ENCODE results near the gene ANKRD55.

DNA sequence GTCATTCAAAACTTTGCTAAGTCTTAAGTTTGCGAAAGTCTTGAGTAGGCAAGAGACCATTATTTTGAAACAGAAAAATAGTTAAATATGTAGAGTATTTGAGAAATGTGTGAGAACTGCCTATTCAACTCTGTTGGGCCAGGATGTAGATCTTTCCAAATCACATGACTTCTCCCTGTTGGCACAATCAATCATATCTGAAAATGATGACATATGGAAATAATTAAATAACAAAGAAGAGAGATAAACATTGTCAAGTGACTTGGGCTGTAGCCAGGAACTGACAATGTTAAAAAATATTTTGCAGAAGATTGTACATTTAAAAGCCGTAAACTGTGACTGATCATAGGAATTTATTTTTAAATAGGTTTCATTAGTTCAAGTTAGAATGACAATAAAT is 133.8 kb downstream of the ANKRD55 start:
- TF ChIP-seq NR2C2 (CRISPR knock-in tag; IDR thresholded peaks at IDR 0.05): no peak
- TF ChIP-seq, protein P1, sequence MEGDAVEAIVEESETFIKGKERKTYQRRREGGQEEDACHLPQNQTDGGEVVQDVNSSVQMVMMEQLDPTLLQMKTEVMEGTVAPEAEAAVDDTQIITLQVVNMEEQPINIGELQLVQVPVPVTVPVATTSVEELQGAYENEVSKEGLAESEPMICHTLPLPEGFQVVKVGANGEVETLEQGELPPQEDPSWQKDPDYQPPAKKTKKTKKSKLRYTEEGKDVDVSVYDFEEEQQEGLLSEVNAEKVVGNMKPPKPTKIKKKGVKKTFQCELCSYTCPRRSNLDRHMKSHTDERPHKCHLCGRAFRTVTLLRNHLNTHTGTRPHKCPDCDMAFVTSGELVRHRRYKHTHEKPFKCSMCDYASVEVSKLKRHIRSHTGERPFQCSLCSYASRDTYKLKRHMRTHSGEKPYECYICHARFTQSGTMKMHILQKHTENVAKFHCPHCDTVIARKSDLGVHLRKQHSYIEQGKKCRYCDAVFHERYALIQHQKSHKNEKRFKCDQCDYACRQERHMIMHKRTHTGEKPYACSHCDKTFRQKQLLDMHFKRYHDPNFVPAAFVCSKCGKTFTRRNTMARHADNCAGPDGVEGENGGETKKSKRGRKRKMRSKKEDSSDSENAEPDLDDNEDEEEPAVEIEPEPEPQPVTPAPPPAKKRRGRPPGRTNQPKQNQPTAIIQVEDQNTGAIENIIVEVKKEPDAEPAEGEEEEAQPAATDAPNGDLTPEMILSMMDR (IDR thresholded peaks at IDR 0.05): no peak
- TF ChIP-seq, protein P2, sequence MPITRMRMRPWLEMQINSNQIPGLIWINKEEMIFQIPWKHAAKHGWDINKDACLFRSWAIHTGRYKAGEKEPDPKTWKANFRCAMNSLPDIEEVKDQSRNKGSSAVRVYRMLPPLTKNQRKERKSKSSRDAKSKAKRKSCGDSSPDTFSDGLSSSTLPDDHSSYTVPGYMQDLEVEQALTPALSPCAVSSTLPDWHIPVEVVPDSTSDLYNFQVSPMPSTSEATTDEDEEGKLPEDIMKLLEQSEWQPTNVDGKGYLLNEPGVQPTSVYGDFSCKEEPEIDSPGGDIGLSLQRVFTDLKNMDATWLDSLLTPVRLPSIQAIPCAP (CRISPR knock-in tag; IDR thresholded peaks at IDR 0.05): no peak
- no peak for TF ChIP-seq NFATC4 (CRISPR knock-in tag; IDR thresholded peaks at IDR 0.05)
- TF ChIP-seq, protein P3, sequence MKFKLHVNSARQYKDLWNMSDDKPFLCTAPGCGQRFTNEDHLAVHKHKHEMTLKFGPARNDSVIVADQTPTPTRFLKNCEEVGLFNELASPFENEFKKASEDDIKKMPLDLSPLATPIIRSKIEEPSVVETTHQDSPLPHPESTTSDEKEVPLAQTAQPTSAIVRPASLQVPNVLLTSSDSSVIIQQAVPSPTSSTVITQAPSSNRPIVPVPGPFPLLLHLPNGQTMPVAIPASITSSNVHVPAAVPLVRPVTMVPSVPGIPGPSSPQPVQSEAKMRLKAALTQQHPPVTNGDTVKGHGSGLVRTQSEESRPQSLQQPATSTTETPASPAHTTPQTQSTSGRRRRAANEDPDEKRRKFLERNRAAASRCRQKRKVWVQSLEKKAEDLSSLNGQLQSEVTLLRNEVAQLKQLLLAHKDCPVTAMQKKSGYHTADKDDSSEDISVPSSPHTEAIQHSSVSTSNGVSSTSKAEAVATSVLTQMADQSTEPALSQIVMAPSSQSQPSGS (CRISPR knock-in tag; IDR thresholded peaks at IDR 0.05; ENCODE audit: borderline replicate concordance, low read depth): no peak
- no peak for TF ChIP-seq JUN (CRISPR knock-in tag; IDR thresholded peaks at IDR 0.05)
- TF ChIP-seq TEAD4 (CRISPR knock-in tag; IDR thresholded peaks at IDR 0.05): no peak
- no peak for TF ChIP-seq CBFB (CRISPR knock-in tag; IDR thresholded peaks at IDR 0.05; ENCODE audit: low read depth)
- TF ChIP-seq, protein P4, sequence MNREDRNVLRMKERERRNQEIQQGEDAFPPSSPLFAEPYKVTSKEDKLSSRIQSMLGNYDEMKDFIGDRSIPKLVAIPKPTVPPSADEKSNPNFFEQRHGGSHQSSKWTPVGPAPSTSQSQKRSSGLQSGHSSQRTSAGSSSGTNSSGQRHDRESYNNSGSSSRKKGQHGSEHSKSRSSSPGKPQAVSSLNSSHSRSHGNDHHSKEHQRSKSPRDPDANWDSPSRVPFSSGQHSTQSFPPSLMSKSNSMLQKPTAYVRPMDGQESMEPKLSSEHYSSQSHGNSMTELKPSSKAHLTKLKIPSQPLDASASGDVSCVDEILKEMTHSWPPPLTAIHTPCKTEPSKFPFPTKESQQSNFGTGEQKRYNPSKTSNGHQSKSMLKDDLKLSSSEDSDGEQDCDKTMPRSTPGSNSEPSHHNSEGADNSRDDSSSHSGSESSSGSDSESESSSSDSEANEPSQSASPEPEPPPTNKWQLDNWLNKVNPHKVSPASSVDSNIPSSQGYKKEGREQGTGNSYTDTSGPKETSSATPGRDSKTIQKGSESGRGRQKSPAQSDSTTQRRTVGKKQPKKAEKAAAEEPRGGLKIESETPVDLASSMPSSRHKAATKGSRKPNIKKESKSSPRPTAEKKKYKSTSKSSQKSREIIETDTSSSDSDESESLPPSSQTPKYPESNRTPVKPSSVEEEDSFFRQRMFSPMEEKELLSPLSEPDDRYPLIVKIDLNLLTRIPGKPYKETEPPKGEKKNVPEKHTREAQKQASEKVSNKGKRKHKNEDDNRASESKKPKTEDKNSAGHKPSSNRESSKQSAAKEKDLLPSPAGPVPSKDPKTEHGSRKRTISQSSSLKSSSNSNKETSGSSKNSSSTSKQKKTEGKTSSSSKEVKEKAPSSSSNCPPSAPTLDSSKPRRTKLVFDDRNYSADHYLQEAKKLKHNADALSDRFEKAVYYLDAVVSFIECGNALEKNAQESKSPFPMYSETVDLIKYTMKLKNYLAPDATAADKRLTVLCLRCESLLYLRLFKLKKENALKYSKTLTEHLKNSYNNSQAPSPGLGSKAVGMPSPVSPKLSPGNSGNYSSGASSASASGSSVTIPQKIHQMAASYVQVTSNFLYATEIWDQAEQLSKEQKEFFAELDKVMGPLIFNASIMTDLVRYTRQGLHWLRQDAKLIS (CRISPR knock-in tag; IDR thresholded peaks at IDR 0.05; ENCODE audit: borderline replicate concordance): no peak
- TF ChIP-seq, protein P5, sequence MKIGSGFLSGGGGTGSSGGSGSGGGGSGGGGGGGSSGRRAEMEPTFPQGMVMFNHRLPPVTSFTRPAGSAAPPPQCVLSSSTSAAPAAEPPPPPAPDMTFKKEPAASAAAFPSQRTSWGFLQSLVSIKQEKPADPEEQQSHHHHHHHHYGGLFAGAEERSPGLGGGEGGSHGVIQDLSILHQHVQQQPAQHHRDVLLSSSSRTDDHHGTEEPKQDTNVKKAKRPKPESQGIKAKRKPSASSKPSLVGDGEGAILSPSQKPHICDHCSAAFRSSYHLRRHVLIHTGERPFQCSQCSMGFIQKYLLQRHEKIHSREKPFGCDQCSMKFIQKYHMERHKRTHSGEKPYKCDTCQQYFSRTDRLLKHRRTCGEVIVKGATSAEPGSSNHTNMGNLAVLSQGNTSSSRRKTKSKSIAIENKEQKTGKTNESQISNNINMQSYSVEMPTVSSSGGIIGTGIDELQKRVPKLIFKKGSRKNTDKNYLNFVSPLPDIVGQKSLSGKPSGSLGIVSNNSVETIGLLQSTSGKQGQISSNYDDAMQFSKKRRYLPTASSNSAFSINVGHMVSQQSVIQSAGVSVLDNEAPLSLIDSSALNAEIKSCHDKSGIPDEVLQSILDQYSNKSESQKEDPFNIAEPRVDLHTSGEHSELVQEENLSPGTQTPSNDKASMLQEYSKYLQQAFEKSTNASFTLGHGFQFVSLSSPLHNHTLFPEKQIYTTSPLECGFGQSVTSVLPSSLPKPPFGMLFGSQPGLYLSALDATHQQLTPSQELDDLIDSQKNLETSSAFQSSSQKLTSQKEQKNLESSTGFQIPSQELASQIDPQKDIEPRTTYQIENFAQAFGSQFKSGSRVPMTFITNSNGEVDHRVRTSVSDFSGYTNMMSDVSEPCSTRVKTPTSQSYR (CRISPR knock-in tag; IDR thresholded peaks at IDR 0.05): no peak
- no peak for TF ChIP-seq CREB1 (CRISPR knock-in tag; IDR thresholded peaks at IDR 0.05)

All from WTC11 (cell line).